ENCODE results near the gene PKLR.
"Not testable (repeated sequence)": the region's sequence is repeated elsewhere in the genome, so short reads cannot be mapped to it uniquely, and the experiment has no call there.

Gene PKLR

DNA sequence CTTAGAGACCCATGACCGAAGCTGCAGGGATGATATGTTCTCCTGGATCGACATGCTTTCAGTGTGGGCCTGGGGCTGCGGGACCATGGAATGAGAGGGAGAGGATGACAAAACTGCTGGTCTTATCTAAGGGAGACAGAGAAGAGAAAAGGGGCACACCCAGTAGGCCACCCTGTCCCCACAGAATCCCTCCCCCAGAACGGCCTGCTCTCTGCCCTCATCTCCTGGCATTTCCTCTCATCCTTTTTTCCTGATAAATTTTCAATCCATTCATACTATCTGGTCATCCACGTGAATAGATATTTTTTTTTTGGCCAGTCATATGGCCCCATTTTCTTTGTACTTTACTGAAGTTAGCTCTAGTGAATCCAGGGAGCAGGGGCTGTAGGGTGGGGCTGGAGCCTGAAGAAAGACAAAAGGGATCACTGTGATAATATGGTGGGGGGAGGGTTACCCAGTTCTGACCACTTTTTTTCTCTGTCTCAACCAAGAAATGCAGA, at the start of gene PKLR:
Gene PKLR, minus strand, starts transcription at position 97 of the 500 bp plus-strand sequence. Its CDS starts 43 bp downstream, at position 54.
- FAIRE-seq, result no peak

DNA sequence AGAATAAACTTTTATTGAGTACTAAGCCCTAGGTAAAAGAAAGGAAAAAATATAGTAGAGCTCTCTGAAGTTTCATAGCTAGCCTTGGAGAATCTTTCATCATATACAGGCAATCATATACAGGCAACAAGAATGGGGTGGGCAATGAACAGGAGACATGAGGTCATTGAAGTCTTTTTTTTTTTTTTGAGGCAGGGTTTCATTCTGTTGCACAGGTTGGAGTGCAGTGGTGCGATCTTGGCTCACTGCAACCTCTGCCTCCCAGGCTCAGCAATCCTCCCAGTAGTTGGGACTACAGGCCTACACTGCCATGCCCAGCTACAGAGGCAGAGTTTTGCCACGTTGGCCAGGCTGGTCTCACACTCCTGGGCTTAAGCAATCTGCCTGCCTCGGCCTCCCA, 41.6 kb upstream of the PKLR start:
- FAIRE-seq, result no peak

DNA sequence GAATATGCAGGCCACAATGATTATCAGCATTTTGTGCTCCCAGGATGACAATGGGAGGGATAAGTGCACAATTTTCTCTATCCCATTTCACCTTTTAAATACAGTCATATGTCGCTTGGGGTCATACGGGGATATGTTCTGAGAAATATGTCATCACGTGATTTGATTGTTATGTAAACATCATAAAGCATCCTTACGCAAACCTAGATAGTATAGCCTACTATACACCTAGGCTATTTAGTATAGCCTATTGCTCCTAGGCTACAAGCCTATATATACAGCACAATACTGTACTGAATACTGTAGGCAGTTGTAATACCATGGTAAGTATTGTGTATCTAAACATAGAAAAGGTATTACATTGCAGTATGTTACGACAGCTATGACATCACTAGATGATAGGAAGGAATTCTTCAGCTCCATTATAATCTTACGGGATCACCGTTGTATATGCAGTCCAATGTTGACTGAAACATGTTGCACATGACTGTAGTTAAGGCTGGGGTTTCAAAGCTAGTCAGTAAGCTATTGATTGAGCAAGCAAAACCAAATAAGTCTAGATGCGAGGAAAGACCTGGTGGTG, 38.4 kb upstream of the PKLR start:
- FAIRE-seq, result no peak

- FAIRE-seq, result no peak
These were observed 33.7 kb upstream of the PKLR start for GRCh38 chr1:155334962-155335361.

DNA sequence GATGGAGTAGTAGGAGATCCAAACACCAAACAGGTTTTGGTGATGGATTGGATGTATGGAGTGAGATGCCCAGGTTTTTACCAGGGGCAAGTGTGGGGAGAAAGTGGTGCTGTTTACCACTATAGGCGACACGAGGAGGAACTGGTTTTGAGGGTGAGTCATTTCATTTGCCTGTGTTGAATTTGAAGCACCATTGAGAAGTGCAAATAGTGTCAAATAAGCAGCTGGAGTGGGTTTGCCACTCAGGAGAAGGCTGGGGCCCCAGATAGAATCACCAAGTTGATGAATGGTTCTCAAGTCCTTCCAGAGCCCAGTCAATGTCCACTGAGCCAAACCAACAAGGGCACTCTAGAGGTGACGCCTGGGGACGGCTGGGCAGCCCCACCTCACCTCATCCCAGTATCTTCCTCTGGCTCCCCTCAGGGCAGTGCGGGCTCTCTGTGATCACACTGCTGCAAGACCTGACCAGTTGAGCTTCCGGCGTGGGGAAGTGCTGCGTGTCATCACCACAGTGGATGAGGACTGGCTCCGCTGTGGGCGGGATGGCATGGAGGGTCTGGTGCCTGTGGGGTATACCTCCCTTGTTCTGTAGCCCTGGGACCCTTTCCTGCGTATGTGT, 28.9 kb upstream of the PKLR start:
- FAIRE-seq, result no peak

GRCh38 chr1:155328856-155329255, 27.6 kb upstream of the PKLR start:
- not testable (repeated sequence) for FAIRE-seq

- FAIRE-seq, result no peak
These were observed 26.7 kb upstream of the PKLR start for GRCh38 chr1:155327981-155328380.

DNA sequence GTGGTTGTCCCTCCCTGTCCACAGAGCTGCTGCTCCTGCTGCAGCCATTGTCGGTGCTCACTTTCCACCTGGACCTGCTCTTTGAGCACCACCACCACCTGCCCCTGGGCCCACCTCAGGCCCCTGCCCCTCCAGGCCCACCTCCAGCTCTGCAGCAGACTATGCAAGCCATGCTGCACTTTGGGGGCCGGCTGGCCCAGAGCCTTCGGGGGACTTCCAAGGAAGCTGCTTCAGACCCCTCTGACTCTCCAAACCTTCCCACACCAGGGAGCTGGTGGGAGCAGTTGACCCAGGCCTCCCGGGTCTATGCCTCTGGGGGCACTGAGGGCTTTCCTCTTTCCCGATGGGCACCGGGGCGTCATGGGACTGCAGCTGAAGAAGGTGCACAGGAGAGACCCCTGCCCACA, 25.4 kb upstream of the PKLR start:
- FAIRE-seq, result no peak

GRCh38 chr1:155326020-155326526, 24.8 kb upstream of the PKLR start:
- FAIRE-seq, result no peak

DNA sequence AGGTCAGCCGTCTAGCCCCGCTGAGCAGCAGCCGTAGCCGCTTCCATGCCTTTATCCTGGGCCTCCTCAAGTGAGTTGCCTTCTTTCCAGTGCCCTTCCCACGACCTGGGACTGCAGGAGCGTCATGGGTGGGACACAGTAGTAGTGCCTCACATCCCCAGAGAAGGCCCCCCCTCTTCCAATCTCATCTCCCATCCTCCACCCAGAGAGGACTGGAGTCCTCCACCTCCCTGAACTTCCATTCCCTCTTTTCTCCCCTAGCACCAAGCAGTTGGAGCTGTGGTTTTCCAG, 24.3 kb upstream of the PKLR start:
- FAIRE-seq, result no peak

GRCh38 chr1:155324717-155325602, 23.7 kb upstream of the PKLR start:
- FAIRE-seq, result no peak

GRCh38 chr1:155324037-155324716, 22.9 kb upstream of the PKLR start:
- FAIRE-seq, result peak; percentile 94

DNA sequence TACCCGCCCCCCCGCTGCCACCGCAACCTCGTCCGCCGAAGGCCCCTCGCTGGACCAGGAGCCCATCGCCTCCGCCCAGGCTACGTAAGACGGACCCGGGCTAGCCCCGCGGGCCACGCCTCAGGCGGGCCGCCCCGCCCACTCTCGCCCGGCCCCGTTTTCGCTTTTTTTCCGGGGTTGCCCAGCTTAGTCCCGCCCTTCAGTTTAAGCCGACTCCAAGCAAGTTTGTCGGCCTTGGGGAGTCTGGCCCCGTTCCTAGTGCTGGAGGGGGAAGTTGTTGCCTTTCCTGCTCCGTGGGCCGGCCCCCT, 22.4 kb upstream of the PKLR start:
- FAIRE-seq, result no peak

- FAIRE-seq, result no peak
These were observed 21.9 kb upstream of the PKLR start for GRCh38 chr1:155322953-155323728.

- no peak for FAIRE-seq
These were observed 21.3 kb upstream of the PKLR start for GRCh38 chr1:155322571-155322952.

- no peak for FAIRE-seq
These were observed 20.6 kb upstream of the PKLR start for GRCh38 chr1:155321639-155322503.

DNA sequence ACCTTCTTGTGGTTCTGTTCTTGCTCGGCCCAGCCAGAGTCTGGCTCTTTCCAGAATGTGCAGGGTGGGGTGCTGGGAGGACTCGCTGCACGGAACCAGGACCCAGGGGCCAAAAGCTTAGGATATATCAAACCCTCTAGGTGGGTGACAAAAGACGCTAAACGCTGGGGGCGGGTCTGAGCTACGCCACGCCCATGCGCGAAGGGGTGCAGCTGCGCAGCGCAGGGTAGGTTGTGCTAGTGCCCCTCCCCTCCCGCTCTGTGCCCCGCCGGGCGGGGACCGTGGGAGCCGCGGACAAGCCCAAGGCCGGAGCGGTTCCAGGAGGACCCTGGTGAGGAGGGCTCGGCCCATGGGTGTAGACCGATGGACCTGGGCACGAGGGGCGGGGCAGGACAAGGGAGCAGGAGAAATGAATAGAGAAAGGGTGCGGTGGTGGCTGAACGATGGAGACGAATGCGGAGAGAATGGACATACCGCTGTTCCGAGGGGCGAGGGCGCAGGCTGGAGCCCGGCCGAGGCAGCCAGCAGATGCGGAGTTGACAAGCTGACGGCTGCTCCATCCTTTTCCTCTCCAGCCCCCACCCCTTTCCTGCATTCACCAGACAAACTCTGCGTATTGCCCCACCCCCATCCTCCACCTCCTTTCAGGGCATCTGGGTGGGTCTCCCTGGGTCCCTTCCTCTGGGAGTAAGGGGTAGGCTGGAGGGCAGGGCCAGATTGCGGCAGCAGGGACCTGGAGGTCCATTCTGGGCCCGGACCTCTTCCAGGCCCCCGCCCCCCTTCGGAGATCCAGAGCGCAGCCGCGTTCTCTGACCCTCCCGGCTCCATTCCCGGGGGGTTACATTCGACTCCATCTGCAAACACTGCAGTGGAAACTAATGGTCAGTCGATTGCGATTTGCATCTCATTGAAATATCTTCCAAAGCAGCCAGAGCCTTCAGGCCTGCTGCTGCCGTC, 19.7 kb upstream of the PKLR start, which contains the start of gene RUSC1:
Gene RUSC1, plus strand, starts transcription at position 234 of the 957 bp plus-strand sequence. CDS start 880 bp downstream, outside the sequence.
- FAIRE-seq, result no peak

- FAIRE-seq, result no peak
These were observed 19.0 kb upstream of the PKLR start for GRCh38 chr1:155320252-155320651.

GRCh38 chr1:155319536-155319935, 18.3 kb upstream of the PKLR start:
- no peak for FAIRE-seq

GRCh38 chr1:155318082-155318481, 16.8 kb upstream of the PKLR start:
- no peak for FAIRE-seq
